ENCODE results near the gene SRA1. TPM values are rescaled to one million over a fixed set of nuclear protein-coding genes. Genes with fewer than 3 reads are reported as not detected.

SRA1 gene
- total and polyA plus RNA-seq, 2 of the 13 experiments (the other 11 are each of a cell fraction or from before 2014, with no cell fraction given), result 14.2 to 32.8 TPM

- Histone ChIP-seq H3K36me3 (replicated peaks in 1 of 2; ENCODE audit: control insufficient read depth in 1 of 2, insufficient read depth in 2 of 2, low read length in 2 of 2) (no peaks in the 10 kb centered on the region), H3K9ac (ENCODE audit: insufficient read depth, low read depth, low read length) (no peak overlapping the region), H3K9me3 (ENCODE audit: low read length) (no peaks in the 10 kb centered on the region), H3K4me1 (ENCODE audit: insufficient read depth, low read length) (peaks cover 37% of the 10 kb centered on the region), H2AFZ (ENCODE audit: low read length) (no peak overlapping the region), H3K27me3 (ENCODE audit: control insufficient read depth in 1 of 2, insufficient read depth in 2 of 2, low read length in 2 of 2) (peaks cover 0 to 5% of the 10 kb centered on the region in 2 experiments; a peak in 1 of 5 replicates), H3K27ac (ENCODE audit: extremely low read length, insufficient read depth, low read length) (no peak overlapping the region), H3K4me3 (replicated peaks in 1 of 3; ENCODE audit: insufficient read depth in 1 of 3, low read depth in 2 of 3, low read length in 3 of 3) (no peak overlapping the region), H3K4me2 (ENCODE audit: low read depth, low read length) (no peak overlapping the region), H4K20me1 (ENCODE audit: insufficient read depth, low read length) (no peaks in the 10 kb centered on the region), H3K79me2 (ENCODE audit: insufficient read depth, low read length) (peaks cover 17% of the 10 kb centered on the region)
- no peak for FAIRE-seq
- 58% methylated on average over 6 of the region's 10 CpGs for WGBS (ENCODE audit: low lambda C conversion rate)
- BruUV-seq (replicated peaks), result no TSS peak
- no peak for DNase-seq (ENCODE audit: low spot score)
- TF ChIP-seq PRDM4 (CRISPR knock-in tag; IDR thresholded peaks at IDR 0.05; ENCODE audit: borderline replicate concordance) (no peak), FOSL1 (CRISPR knock-in tag; IDR thresholded peaks at IDR 0.05; ENCODE audit: borderline replicate concordance) (no peak), NRL (CRISPR knock-in tag; IDR thresholded peaks at IDR 0.05; ENCODE audit: borderline replicate concordance) (no peak), ZNF879 (CRISPR knock-in tag; IDR thresholded peaks at IDR 0.05) (no peak), ZNF781 (CRISPR knock-in tag; IDR thresholded peaks at IDR 0.05; ENCODE audit: borderline replicate concordance, not compliant biosample characterization) (no peak), THAP8 (CRISPR knock-in tag; IDR thresholded peaks at IDR 0.05; ENCODE audit: borderline replicate concordance) (no peak), ZBTB33 (CRISPR knock-in tag; IDR thresholded peaks at IDR 0.05) (0 out of 2 replicates have a peak, but pooled peaks have one; percentile 12)
- intact Hi-C loops (cut with micrococcal nuclease; ENCODE audit: unreplicated experiment), result no loop called here
- ATAC-seq, result no peak
- POLR2A ChIA-PET, result no interaction called here
- in situ Hi-C loops (cut with HindIII; ENCODE audit: extremely low pct_ligation_motif_present, low pct_unique_long_range_greater_than_20kb), result loop anchor here (5.0 to 10.0 kb wide), 2 partner anchors 72 to 165 kb away; partner anchors contain the start of gene CD14
- CTCF ChIA-PET (ENCODE audit: low intra/inter-chr PET ratio, low total read pairs), result no interaction called here
Observed at GRCh38 chr5:140560227-140560626, 3.0 kb upstream of the SRA1 start.

All from HepG2 (cell line).